Measurements from ENCODE around the gene EFNA5.
"Not testable (repeated sequence)": the region's sequence is repeated elsewhere in the genome, so short reads cannot be mapped to it uniquely, and the experiment has no call there.

Gene EFNA5

DNA sequence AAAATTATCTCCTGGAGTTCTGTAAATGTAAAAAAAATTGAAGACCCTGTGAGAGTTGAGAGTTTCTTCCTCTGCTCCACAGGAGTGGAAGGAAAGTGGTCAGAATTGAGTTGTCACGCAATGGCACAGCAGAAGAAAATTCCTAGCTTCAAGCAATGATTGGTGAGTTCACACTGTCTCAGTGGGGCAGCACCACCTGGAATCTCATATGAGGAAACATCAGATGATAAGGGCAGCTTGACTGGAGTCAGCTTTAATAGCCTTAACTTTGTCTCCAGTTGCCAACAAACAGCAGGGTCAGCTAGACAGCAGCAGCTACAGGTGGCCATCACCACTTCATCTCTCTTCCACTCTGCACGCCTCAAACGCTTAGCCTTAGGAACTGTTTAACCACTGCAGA is 211.1 kb downstream of the EFNA5 start:
- TF ChIP-seq, protein P1, sequence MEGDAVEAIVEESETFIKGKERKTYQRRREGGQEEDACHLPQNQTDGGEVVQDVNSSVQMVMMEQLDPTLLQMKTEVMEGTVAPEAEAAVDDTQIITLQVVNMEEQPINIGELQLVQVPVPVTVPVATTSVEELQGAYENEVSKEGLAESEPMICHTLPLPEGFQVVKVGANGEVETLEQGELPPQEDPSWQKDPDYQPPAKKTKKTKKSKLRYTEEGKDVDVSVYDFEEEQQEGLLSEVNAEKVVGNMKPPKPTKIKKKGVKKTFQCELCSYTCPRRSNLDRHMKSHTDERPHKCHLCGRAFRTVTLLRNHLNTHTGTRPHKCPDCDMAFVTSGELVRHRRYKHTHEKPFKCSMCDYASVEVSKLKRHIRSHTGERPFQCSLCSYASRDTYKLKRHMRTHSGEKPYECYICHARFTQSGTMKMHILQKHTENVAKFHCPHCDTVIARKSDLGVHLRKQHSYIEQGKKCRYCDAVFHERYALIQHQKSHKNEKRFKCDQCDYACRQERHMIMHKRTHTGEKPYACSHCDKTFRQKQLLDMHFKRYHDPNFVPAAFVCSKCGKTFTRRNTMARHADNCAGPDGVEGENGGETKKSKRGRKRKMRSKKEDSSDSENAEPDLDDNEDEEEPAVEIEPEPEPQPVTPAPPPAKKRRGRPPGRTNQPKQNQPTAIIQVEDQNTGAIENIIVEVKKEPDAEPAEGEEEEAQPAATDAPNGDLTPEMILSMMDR (IDR thresholded peaks at IDR 0.05) = no peak
- TF ChIP-seq ZFX (IDR thresholded peaks at IDR 0.05; ENCODE audit: borderline replicate concordance) = no peak
- H3K27ac ChIP-seq = no peak overlapping the region

DNA sequence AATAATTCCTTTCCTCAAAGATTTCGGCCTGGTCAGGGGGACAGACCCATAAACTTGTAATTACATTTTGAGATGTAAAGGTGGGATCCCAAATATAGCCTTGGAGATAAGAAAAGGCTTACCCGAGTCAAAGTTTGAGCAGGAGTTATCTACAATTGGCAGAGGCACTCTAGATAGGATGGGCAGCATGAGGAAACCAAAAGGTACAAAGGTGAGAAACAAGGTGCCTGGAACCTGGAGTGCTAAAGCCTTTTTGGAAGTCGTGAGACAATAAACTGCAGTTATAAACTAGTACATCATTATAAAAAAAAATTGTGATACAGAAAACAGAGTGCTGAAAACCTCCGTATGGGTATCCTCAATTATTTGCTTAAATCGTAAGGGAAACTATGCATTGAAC is 212.4 kb downstream of the EFNA5 start:
- H3K27ac ChIP-seq = no peak overlapping the region
- TF ChIP-seq, protein P1 (IDR thresholded peaks at IDR 0.05) = no peak
- no peak for TF ChIP-seq ZFX (IDR thresholded peaks at IDR 0.05; ENCODE audit: borderline replicate concordance)

DNA sequence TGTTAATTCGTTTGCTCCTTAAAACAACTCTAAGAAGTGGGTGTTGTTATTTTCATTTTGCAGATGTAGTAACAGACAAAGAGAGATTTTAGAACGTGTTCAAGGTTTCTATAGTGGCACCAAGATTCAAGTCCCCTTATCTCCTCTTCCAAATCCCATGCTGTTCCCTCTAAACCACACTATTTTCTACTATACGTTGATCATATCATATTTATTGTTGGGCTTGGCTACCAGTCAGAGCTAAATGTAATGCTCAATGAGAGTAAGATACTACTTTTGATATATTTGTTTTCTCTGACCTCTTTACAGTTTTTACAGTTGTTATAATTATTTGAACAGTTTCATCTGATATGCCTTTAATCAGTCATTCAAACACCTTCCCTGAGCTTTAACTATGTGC is 212.9 kb downstream of the EFNA5 start:
- H3K27ac ChIP-seq = no peak overlapping the region
- TF ChIP-seq ZFX (IDR thresholded peaks at IDR 0.05; ENCODE audit: borderline replicate concordance) = no peak
- TF ChIP-seq, protein P1 (IDR thresholded peaks at IDR 0.05) = no peak

DNA sequence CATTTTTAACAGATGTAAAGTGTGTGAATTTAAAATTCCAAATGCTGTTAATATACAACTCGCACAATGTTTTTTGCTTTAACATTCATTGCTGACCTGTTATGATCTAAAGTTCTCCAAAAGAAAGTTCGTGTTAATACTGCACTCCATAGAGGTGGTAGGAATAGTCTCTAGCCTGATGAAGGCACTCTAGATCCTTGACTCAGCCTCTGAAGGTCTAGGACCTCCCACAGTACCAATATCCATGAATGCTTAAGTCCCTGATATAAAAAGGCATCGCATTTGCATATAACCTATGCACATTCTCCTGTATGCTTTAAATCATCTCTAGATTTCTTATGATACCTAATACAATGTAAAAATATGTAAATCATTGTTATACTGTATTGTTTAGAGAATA is 213.6 kb downstream of the EFNA5 start:
- H3K27ac ChIP-seq = no peak overlapping the region
- TF ChIP-seq ZFX (IDR thresholded peaks at IDR 0.05; ENCODE audit: borderline replicate concordance) = no peak
- TF ChIP-seq, protein P1 (IDR thresholded peaks at IDR 0.05) = no peak

DNA sequence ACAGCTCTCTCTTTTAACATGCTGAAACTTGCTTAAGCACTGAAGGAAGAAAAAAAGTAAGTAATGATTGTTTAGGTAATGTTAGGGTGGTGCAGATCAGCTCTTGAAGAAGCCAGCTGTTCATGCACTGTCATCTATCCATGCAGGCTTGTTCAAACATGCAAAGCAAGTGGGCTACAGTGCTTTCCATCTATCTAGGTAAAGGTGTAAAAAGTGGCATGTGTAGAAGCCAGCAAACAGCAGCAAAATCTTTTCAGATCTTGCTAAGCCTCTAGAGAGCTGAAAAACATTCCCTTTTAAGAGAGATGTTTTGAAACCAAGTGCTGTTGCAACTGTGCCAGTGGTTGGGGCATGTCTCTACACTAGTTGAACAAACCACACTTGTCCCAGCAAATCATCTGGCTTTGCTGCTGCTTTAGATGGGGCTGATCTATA is 214.4 kb downstream of the EFNA5 start:
- TF ChIP-seq, protein P1 (IDR thresholded peaks at IDR 0.05) = no peak
- TF ChIP-seq ZFX (IDR thresholded peaks at IDR 0.05; ENCODE audit: borderline replicate concordance) = no peak
- H3K27ac ChIP-seq = no peak overlapping the region

DNA sequence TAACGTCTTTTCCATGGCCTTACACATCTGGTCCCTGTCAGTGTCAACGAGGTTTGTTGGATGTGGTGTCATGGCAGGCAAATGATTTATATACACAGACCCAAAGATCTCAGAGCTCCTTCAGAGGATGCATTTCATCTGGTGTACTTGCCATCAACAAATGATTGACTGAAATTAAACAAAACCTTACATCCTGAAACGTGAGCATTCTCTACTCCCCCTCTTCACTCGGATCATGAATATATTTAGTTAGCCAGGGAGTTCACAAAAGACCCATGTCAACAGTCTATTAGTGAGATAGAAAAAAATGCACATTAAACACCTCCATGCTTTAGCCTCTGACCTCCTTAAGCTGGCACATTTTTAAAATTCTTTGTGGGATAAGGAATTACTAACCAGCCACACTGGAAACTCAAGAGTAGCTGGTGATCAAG is 215.6 kb downstream of the EFNA5 start:
- H3K27ac ChIP-seq = no peak overlapping the region
- TF ChIP-seq, protein P1 (IDR thresholded peaks at IDR 0.05) = no peak
- no peak for TF ChIP-seq ZFX (IDR thresholded peaks at IDR 0.05; ENCODE audit: borderline replicate concordance)

DNA sequence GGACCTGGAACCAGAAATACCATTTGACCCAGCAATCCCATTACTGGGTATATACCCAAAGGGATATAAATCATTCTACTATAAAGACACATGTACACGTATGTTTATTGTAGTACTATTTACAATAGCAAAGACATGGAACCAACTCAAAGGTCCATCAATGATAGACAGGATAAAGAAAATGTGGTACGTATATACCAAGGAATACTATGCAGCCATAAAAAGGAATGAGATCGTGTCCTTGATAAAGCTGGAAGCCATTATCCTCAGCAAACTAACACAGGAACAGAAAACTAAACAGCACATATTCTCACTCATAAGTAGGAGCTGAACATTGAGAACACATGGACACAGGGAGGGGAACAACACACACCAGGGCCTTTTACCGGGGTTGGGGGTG is 218.9 kb downstream of the EFNA5 start:
- not testable (repeated sequence) for H3K27ac ChIP-seq

DNA sequence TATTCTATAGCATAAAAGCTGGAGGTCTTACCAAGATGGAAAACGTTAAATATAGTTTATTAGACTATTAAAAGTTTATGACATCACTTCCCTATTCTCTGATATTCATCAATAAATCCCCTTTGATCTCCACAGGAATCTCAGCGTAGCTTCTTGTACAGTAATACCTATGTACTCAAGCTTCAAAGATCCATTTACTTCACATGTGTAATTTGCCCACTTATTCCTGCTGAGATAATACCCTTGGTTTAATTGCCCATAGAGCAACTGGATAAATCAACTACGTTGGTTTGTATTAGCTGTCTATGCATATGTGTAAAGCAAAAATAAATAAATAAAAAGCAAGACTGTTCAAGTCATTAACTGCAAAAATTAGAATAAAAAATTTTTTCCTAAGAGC is 219.7 kb downstream of the EFNA5 start:
- H3K27ac ChIP-seq = no peak overlapping the region
- no peak for TF ChIP-seq ZFX (IDR thresholded peaks at IDR 0.05; ENCODE audit: borderline replicate concordance)
- TF ChIP-seq, protein P1 (IDR thresholded peaks at IDR 0.05) = no peak

Data from 22Rv1 (cell line).